H1 (cell line): ENCODE results near the gene ELANE. TPM values are rescaled to one million over a fixed set of nuclear protein-coding genes. Genes with fewer than 3 reads are reported as not detected.

Experiments
- CTCF ChIA-PET: fragments of 300-600 bp; sonication (Branson Sonifier 250); formaldehyde crosslinking; loops from one replicate; lab custom pipeline; 2021; ENCODE audit not compliant: partially characterized antibody; lab: Charles Lee
- POLR2A ChIA-PET: fragments of 300-600 bp; sonication (Branson Sonifier 250); formaldehyde crosslinking; loops from one replicate; lab custom pipeline; 2021; ENCODE audit warnings: inconsistent platforms; ENCODE audit not compliant: partially characterized antibody; lab: Charles Lee
- DNase-seq, 2 experiments: peaks; one replicate each; pipeline versions ENCODE4 v3.0.0 to v3.0.0-alpha.2; 2010 to 2022; ENCODE audit warnings: low spot score in 2 of 2, low read depth in 1 of 2, mixed read lengths in 1 of 2
- FAIRE-seq: peaks from 2 replicates; lab custom pipeline; 2011; peaks lifted over from hg19 to GRCh38; lab: Jason Lieb, UNC
- H2AFZ ChIP-seq: 2 replicates; pipeline ENCODE4 v1.8.1; 2012; ENCODE audit warnings: low read length, inconsistent platforms
- H2AK5ac ChIP-seq: 2 replicates; pipeline ENCODE4 v1.6.1; 2013; ENCODE audit warnings: low read depth, low read length
- H2BK120ac ChIP-seq: replicated peaks from 2 replicates; pipeline ENCODE3; 2013; ENCODE audit warnings: low read depth, low read length, inconsistent platforms
- H2BK12ac ChIP-seq: 2 replicates; pipeline ENCODE4 v1.6.1; 2013; ENCODE audit warnings: low read depth, low read length
- H2BK15ac ChIP-seq: 2 replicates; pipeline ENCODE4 v1.6.1; 2013; ENCODE audit warnings: low read length
- H2BK20ac ChIP-seq: 2 replicates; pipeline ENCODE4 v1.6.1; 2013; ENCODE audit warnings: low read length
- H2BK5ac ChIP-seq: 2 replicates; pipeline ENCODE4 v1.6.1; 2013; ENCODE audit warnings: low read depth, low read length
- H3K14ac ChIP-seq: 2 replicates; pipeline ENCODE4 v1.6.1; 2013; ENCODE audit warnings: inconsistent platforms; ENCODE audit not compliant: insufficient read length
- H3K18ac ChIP-seq: 2 replicates; pipeline ENCODE4 v1.6.1; 2013; ENCODE audit warnings: low read length; ENCODE audit errors: extremely low read depth
- H3K23ac ChIP-seq: 2 replicates; pipeline ENCODE4 v1.6.1; 2013; ENCODE audit warnings: inconsistent platforms; ENCODE audit not compliant: insufficient read length
- H3K23me2 ChIP-seq: 2 replicates; pipeline ENCODE4 v1.6.1; 2013; ENCODE audit warnings: low read depth, low read length
- H3K27ac ChIP-seq: 2 replicates; pipeline ENCODE4 v1.6.1; 2011; ENCODE audit warnings: low read depth, low read length, inconsistent platforms
- H3K27me3 ChIP-seq, 4 experiments: replicated peaks in 1 of 4; 1 replicate in 1 of 4; 2 replicates in 3 of 4; pipeline versions ENCODE4 v1.6.1 to v1.8.1; 2011 to 2013; ENCODE audit warnings: low read length in 3 of 4, mild to moderate bottlenecking in 3 of 4, inconsistent platforms in 2 of 4, mixed read lengths in 2 of 4, moderate library complexity in 1 of 4; ENCODE audit not compliant: control insufficient read depth in 3 of 4, insufficient read depth in 3 of 4; ENCODE audit errors: extremely low read depth in 1 of 4
- H3K36me3 ChIP-seq, 4 experiments: 2 replicates each; pipeline versions ENCODE4 v1.6.1 to v1.8.1; 2011 to 2013; ENCODE audit warnings: mild to moderate bottlenecking in 4 of 4, low read length in 3 of 4, moderate library complexity in 2 of 4, control low read depth in 1 of 4, inconsistent platforms in 1 of 4; ENCODE audit not compliant: insufficient read depth in 4 of 4, control insufficient read depth in 2 of 4
- H3K4ac ChIP-seq: replicated peaks from 2 replicates; pipeline ENCODE3; 2013; ENCODE audit warnings: low read length, low read depth, mixed read lengths, inconsistent platforms; ENCODE audit not compliant: insufficient read length
- H3K4me1 ChIP-seq, 4 experiments: replicated peaks in 1 of 4; 1 replicate in 1 of 4; 2 replicates in 3 of 4; pipeline versions ENCODE4 v1.6.1 to v1.8.1; 2011 to 2013; ENCODE audit warnings: low read length in 3 of 4, inconsistent platforms in 2 of 4, mixed read lengths in 1 of 4; ENCODE audit not compliant: insufficient read depth in 4 of 4, control insufficient read depth in 3 of 4
- H3K4me2 ChIP-seq, 2 experiments: 2 replicates each; pipeline versions ENCODE4 v1.6.1 to v1.8.1; 2011 to 2013; ENCODE audit warnings: low read depth in 2 of 2, low read length in 2 of 2, control low read depth in 1 of 2, inconsistent platforms in 1 of 2, mild to moderate bottlenecking in 1 of 2; ENCODE audit not compliant: insufficient read depth in 1 of 2
- H3K4me3 ChIP-seq, 4 experiments: fragments of 200-600, 300-600 bp in 1 of 4; sonication (generic), shearing (Covaris generic), sonication (Bioruptor Twin) in 1 of 4; 2 replicates each; pipeline versions ENCODE4 v1.5.1 to v1.8.1; 2011 to 2016; ENCODE audit warnings: low read length in 4 of 4, low read depth in 3 of 4, control low read depth in 2 of 4, inconsistent platforms in 2 of 4, mild to moderate bottlenecking in 2 of 4, mixed read lengths in 1 of 4, moderate library complexity in 1 of 4; ENCODE audit not compliant: insufficient read depth in 2 of 4; ENCODE audit errors: extremely low read depth in 1 of 4
- H3K56ac ChIP-seq: replicated peaks from 2 replicates; pipeline ENCODE3; 2013; ENCODE audit warnings: low read depth, mild to moderate bottlenecking, mixed read lengths, low read length, inconsistent platforms; ENCODE audit not compliant: insufficient read length
- H3K79me1 ChIP-seq: 2 replicates; pipeline ENCODE4 v1.6.1; 2013; ENCODE audit warnings: low read depth, low read length, control low read depth
- H3K79me2 ChIP-seq, 2 experiments: 2 replicates each; pipeline versions ENCODE4 v1.6.1 to v1.8.1; 2012 to 2013; ENCODE audit warnings: low read length in 2 of 2, mild to moderate bottlenecking in 2 of 2, inconsistent platforms in 1 of 2; ENCODE audit not compliant: insufficient read depth in 2 of 2, control insufficient read depth in 1 of 2
- H3K9ac ChIP-seq, 4 experiments: replicated peaks in 1 of 4; 1 replicate in 1 of 4; 2 replicates in 3 of 4; pipeline versions ENCODE4 v1.6.1 to v1.8.1; 2011 to 2013; ENCODE audit warnings: low read depth in 3 of 4, low read length in 3 of 4, control low read depth in 2 of 4, mild to moderate bottlenecking in 2 of 4, moderate library complexity in 2 of 4, inconsistent platforms in 1 of 4; ENCODE audit errors: extremely low read depth in 1 of 4
- H3K9me3 ChIP-seq, 2 experiments: 2 replicates each; pipeline versions ENCODE4 v1.6.1 to v1.8.1; 2012 to 2013; ENCODE audit warnings: mild to moderate bottlenecking in 2 of 2, moderate library complexity in 2 of 2, control low read depth in 1 of 2, inconsistent platforms in 1 of 2, low read depth in 1 of 2, low read length in 1 of 2, mixed read lengths in 1 of 2; ENCODE audit not compliant: insufficient read depth in 2 of 2
- H4K20me1 ChIP-seq, 2 experiments: replicated peaks in 1 of 2; 2 replicates each; pipeline versions ENCODE3 to v1.8.1; 2011 to 2013; ENCODE audit warnings: inconsistent platforms in 2 of 2, low read length in 2 of 2, mild to moderate bottlenecking in 1 of 2; ENCODE audit not compliant: insufficient read depth in 2 of 2, control insufficient read depth in 1 of 2
- H4K5ac ChIP-seq: 2 replicates; pipeline ENCODE4 v1.6.1; 2013; ENCODE audit warnings: low read length, low read depth, mixed read lengths, inconsistent platforms; ENCODE audit not compliant: insufficient read length
- H4K8ac ChIP-seq: 2 replicates; pipeline ENCODE4 v1.8.0; 2013; ENCODE audit warnings: mild to moderate bottlenecking, moderate library complexity, low read length, inconsistent platforms; ENCODE audit not compliant: insufficient read depth; ENCODE audit errors: extremely low read depth
- H4K91ac ChIP-seq: replicated peaks from 2 replicates; pipeline ENCODE3; 2013; ENCODE audit warnings: low read length, mixed read lengths, inconsistent platforms; ENCODE audit not compliant: insufficient read length
- E2F6 ChIP-seq: IDR thresholded peaks from 2 replicates; pipeline ENCODE4 v1.6.1; 2012; ENCODE audit warnings: inconsistent platforms
- EZH2 ChIP-seq: fragments of 200-600 bp; sonication (generic); IDR thresholded peaks from 2 replicates; pipeline ENCODE4 v1.7.1; 2012; ENCODE audit warnings: low read depth, mild to moderate bottlenecking, moderate library complexity, low read length, inconsistent platforms; ENCODE audit not compliant: severe bottlenecking
- RXRA ChIP-seq: IDR thresholded peaks from 2 replicates; pipeline ENCODE4 v1.6.1; 2011; ENCODE audit warnings: low read depth, mild to moderate bottlenecking, low read length, moderate library complexity; ENCODE audit not compliant: insufficient read depth
- SAP30 ChIP-seq: fragments of 300-600 bp; sonication (generic); IDR thresholded peaks from 2 replicates; pipeline ENCODE4 v1.7.1; 2012; ENCODE audit warnings: low read length, moderate library complexity, mild to moderate bottlenecking, inconsistent platforms; ENCODE audit not compliant: insufficient read depth, insufficient replicate concordance
- SIN3A ChIP-seq, 2 experiments: IDR thresholded peaks in 1 of 2; conservative IDR thresholded peaks in 1 of 2; 2 replicates each; pipeline ENCODE4 v1.6.1; 2011 to 2012; ENCODE audit warnings: low read length in 2 of 2, improper control_type of control experiment in 1 of 2, low read depth in 1 of 2, mild to moderate bottlenecking in 1 of 2
- SIRT6 ChIP-seq: IDR thresholded peaks from one replicate; pipeline ENCODE4 v1.7.1; 2012; ENCODE audit warnings: low read length, inconsistent platforms
- SUZ12 ChIP-seq: fragments of 200-600 bp; sonication (generic); IDR thresholded peaks from 2 replicates; pipeline ENCODE4 v1.6.1; 2012; ENCODE audit warnings: mild to moderate bottlenecking, inconsistent platforms, low read length, moderate library complexity, mixed read lengths
- YY1 ChIP-seq: IDR thresholded peaks from 2 replicates; pipeline ENCODE4 v1.6.1; 2011; ENCODE audit warnings: low read depth, mild to moderate bottlenecking, low read length
- ZNF274 ChIP-seq: IDR thresholded peaks from 2 replicates; pipeline ENCODE4 v1.7.0; 2012; ENCODE audit warnings: low read length, borderline replicate concordance; ENCODE audit errors: extremely low read depth
- WGBS, 2 experiments: shearing (Covaris generic) in 1 of 2; methylation state at CpG; one replicate each; pipeline versions ENCODE4 v1.1.6 to v1.1.7; 2013 to 2015; ENCODE audit warnings: low lambda C conversion rate in 2 of 2, mixed read lengths in 2 of 2, inconsistent platforms in 1 of 2, low coverage in 1 of 2, missing lambda C conversion rate in 1 of 2; ENCODE audit not compliant: insufficient replicate concordance in 2 of 2, insufficient coverage in 1 of 2, insufficient read length in 1 of 2; ENCODE audit errors: extremely low coverage in 1 of 2, missing lambda C conversion rate in 1 of 2; 5-methylcytosine and 5-hydroxymethylcytosine counted together
- polyA plus RNA-seq, 7 experiments: library from polyadenylated mRNA; depleted of rRNA in 3 of 7; stranded (reverse) in 5 of 7; unstranded in 2 of 7; fragments of >200 nt in 5 of 7; fragments of 200-250 nt in 2 of 7; gene quantifications; 1 replicate in 5 of 7; 2 replicates in 1 of 7; 4 replicates in 1 of 7; pipeline versions ENCODE4 v1.2.1 to v1.2.3, GENCODE V29; 2011 to 2013; ENCODE audit warnings: missing spikeins in 2 of 7, mixed read lengths in 2 of 7
- total RNA-seq: library from RNA; stranded (reverse); fragmentation: NEBNext Ultra II Directional; extraction: Animal tissue kit (Norgen Biotek cat#: 25700); gene quantifications from 2 replicates; pipeline ENCODE4 v1.2.1, GENCODE V29; 2021

ELANE gene
- total and polyA plus RNA-seq, 2 of the 8 experiments (the other 6 are each of a cell fraction or from before 2014, with no cell fraction given), result not detected

GRCh38 chr19:884420-885211 lies 32.5 kb downstream of the ELANE start:
- H2AFZ ChIP-seq, result no peak overlapping the region
- H4K8ac ChIP-seq, result no peak overlapping the region
- no peak overlapping the region for H2BK5ac ChIP-seq
- POLR2A ChIA-PET, result no interaction called here
- H4K20me1 ChIP-seq, result peaks cover 5 to 10% of the 10 kb centered on the region in 2 experiments
- no peaks in the 10 kb centered on the region for H3K27me3 ChIP-seq
- no peak overlapping the region for H3K9ac ChIP-seq
- CTCF ChIA-PET, result no interaction called here
- no peak overlapping the region for H3K4ac ChIP-seq
- DNase-seq (no peak), FAIRE-seq (no peak)
- no peak for TF ChIP-seq SIN3A (conservative IDR thresholded peaks at IDR 0.05 in 1 of 2, IDR thresholded peaks at IDR 0.05 in 1 of 2; ENCODE audit: low read depth in 1 of 2, low read length in 2 of 2)
- TF ChIP-seq EZH2, result no peak
- TF ChIP-seq RXRA, result no peak
- no peak for TF ChIP-seq YY1
- TF ChIP-seq SUZ12, result no peak
- TF ChIP-seq SIRT6, result no peak
- no peak for TF ChIP-seq ZNF274
- TF ChIP-seq SAP30, result no peak
- no peak for TF ChIP-seq E2F6
- H4K5ac ChIP-seq, result no peak overlapping the region
- H3K79me2 ChIP-seq, result no peaks in the 10 kb centered on the region
- H2AK5ac ChIP-seq, result no peak overlapping the region
- H2BK12ac ChIP-seq, result no peak overlapping the region
- H3K18ac ChIP-seq, result no peak overlapping the region
- WGBS, 2 experiments, result 91% methylated on average over 41 of the region's 51 CpGs; no CpG with 5 or more reads in 1 of the 2 experiments
- no peaks in the 10 kb centered on the region for H3K4me1 ChIP-seq
- no peak overlapping the region for H3K27ac ChIP-seq
- no peak overlapping the region for H2BK120ac ChIP-seq
- peaks cover 0 to 27% (median 8%) of the 10 kb centered on the region in 4 experiments; a peak in 4 of 8 replicates for H3K36me3 ChIP-seq
- H3K56ac ChIP-seq, result no peak overlapping the region
- no peak overlapping the region for H2BK20ac ChIP-seq
- no peak overlapping the region for H3K14ac ChIP-seq
- no peak overlapping the region for H3K4me2 ChIP-seq
- no peaks in the 10 kb centered on the region for H3K79me1 ChIP-seq
- H3K4me3 ChIP-seq, result no peak overlapping the region
- H3K23ac ChIP-seq, result no peak overlapping the region
- no peaks in the 10 kb centered on the region for H3K9me3 ChIP-seq
- H2BK15ac ChIP-seq, result no peak overlapping the region
- H3K23me2 ChIP-seq, result no peaks in the 10 kb centered on the region
- no peak overlapping the region for H4K91ac ChIP-seq
